Testis (tissue), 3 donors: ENCODE measurements around the gene RPL22. TPM values are rescaled to one million over a fixed set of nuclear protein-coding genes. Genes with fewer than 3 reads are reported as not detected.

Experiments used
- DNase-seq: peaks from one replicate; pipeline ENCODE4 v3.0.0-alpha.2; 2019
- H3K27ac ChIP-seq, 2 donors: fragments of 200-600 bp; sonication (generic); one replicate each; pipeline ENCODE4 v1.5.1; 2019
- H3K27me3 ChIP-seq: fragments of 200-600 bp; sonication (generic); one replicate; pipeline ENCODE4 v1.5.1; 2019
- H3K36me3 ChIP-seq: fragments of 200-600 bp; sonication (generic); one replicate; pipeline ENCODE4 v1.5.1; 2017; ENCODE audit warnings: low read depth; ENCODE audit errors: missing control alignments
- H3K4me1 ChIP-seq: fragments of 200-600 bp; sonication (generic); one replicate; pipeline ENCODE4 v1.5.1; 2019
- H3K4me3 ChIP-seq, 2 donors: fragments of 200-600 bp; sonication (generic); one replicate each; pipeline ENCODE4 v1.5.1; 2017 to 2019
- H3K9me3 ChIP-seq: fragments of 200-600 bp; sonication (generic); one replicate; pipeline ENCODE4 v1.5.1; 2017
- CTCF ChIP-seq, 3 experiments: fragments of 450-650 bp in 2 of 3; fragments of 200-600 bp in 1 of 3; sonication (generic) in 1 of 3; IDR thresholded peaks; one replicate each; pipeline ENCODE4 v1.5.1; 2016 to 2019; ENCODE audit warnings: antibody characterized with exemption in 3 of 3, mild to moderate bottlenecking in 2 of 3, moderate library complexity in 1 of 3
- POLR2A ChIP-seq: fragments of 450-650 bp; IDR thresholded peaks from one replicate; pipeline ENCODE4 v1.6.1; 2017; ENCODE audit warnings: antibody characterized with exemption, mild to moderate bottlenecking, moderate library complexity
- WGBS, 2 donors: methylation state at CpG; one replicate each; pipeline ENCODE4 v1.1.5; 2018; 5-methylcytosine and 5-hydroxymethylcytosine counted together
- intact Hi-C: fragments of 100-400 bp; cut with DNase I; formaldehyde crosslinking; loops from one replicate; pipeline ENCODE4 v1.15.1; 2023; ENCODE audit warnings: low total_unique reads
- polyA plus RNA-seq: library from polyadenylated mRNA; stranded (reverse); fragments of 350-450 nt; fragmentation: Illumina TruSeq; extraction: RNeasy Lipid Tissue Mini Kit (QIAGEN cat#74804); gene quantifications from one replicate; pipeline ENCODE4 v1.2.3, GENCODE V29; 2014; ENCODE audit warnings: low read depth, low replicate concordance; ENCODE audit not compliant: insufficient read depth
- total RNA-seq, 2 donors: library from RNA; depleted of rRNA; stranded (reverse); fragments of >200 nt; gene quantifications; one replicate each; pipeline ENCODE4 v1.2.3, GENCODE V29; 2016

The RPL22 gene
- total and polyA plus RNA-seq, 3 donors from 2014 or later: 95.1 to 319 (median 99.9) TPM

- peak in 1 of 3 experiments; percentile 10 for TF ChIP-seq CTCF (IDR thresholded peaks at IDR 0.05)
- no peak for TF ChIP-seq POLR2A
- whole genome bisulfite sequencing, 2 donors: 45 to 72% methylated on average over 5 to 10 of the region's 10 CpGs
- Histone ChIP-seq H3K9me3 (no peaks in the 10 kb centered on the region), H3K4me1 (no peaks in the 10 kb centered on the region), H3K36me3 (no peaks in the 10 kb centered on the region), H3K4me3 (no peak overlapping the region), H3K27ac (no peak overlapping the region), H3K27me3 (no peaks in the 10 kb centered on the region)
- intact Hi-C loops: no loop called here
- no peak for DNase-seq
These were observed 27.8 kb downstream of the RPL22 start for GRCh38 chr1:6171548-6172124.

DNA sequence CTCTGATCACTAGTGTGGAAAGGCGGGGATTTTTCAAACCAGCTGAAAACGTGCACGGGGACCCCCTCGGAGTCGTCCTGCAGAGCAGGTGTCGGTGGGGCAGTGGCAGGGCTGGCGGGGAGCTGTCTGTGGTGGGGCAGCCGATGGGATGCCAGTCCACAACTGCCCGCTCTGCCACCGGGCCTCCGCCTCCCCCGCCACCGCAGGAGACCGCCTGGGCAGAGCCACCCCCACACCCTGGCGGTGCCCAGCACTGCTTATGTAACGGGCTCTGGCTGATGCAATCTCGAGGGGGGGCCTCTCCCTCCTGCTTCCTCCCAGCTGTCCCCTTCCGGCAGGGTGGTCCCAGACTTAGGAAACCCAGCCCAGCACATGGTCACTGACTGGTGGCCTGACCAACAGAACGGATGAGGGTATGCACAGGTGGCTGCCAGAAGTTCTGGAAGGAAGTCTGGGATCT is 28.6 kb downstream of the RPL22 start:
- no peak for TF ChIP-seq POLR2A
- intact Hi-C loops: no loop called here
- no peak for DNase-seq
- H3K9me3 ChIP-seq: no peaks in the 10 kb centered on the region
- H3K4me1 ChIP-seq: no peaks in the 10 kb centered on the region
- no peaks in the 10 kb centered on the region for H3K36me3 ChIP-seq
- H3K27me3 ChIP-seq: no peaks in the 10 kb centered on the region
- H3K4me3 ChIP-seq: no peak overlapping the region
- no peak overlapping the region for H3K27ac ChIP-seq
- 82 to 84% methylated on average over 11 to 19 of the region's 19 CpGs for WGBS, 2 donors

- Histone ChIP-seq H3K4me1 (no peaks in the 10 kb centered on the region), H3K27me3 (no peaks in the 10 kb centered on the region), H3K27ac (no peak overlapping the region), H3K36me3 (no peaks in the 10 kb centered on the region), H3K4me3 (no peak overlapping the region), H3K9me3 (no peaks in the 10 kb centered on the region)
- intact Hi-C loops: no loop called here
- no peak for DNase-seq
- TF ChIP-seq POLR2A (no peak), CTCF (IDR thresholded peaks at IDR 0.05) (no peak)
- 76 to 88% methylated on average over 14 to 16 of the region's 16 CpGs for WGBS, 2 donors
These were observed 29.2 kb downstream of the RPL22 start for GRCh38 chr1:6170116-6170741.

DNA sequence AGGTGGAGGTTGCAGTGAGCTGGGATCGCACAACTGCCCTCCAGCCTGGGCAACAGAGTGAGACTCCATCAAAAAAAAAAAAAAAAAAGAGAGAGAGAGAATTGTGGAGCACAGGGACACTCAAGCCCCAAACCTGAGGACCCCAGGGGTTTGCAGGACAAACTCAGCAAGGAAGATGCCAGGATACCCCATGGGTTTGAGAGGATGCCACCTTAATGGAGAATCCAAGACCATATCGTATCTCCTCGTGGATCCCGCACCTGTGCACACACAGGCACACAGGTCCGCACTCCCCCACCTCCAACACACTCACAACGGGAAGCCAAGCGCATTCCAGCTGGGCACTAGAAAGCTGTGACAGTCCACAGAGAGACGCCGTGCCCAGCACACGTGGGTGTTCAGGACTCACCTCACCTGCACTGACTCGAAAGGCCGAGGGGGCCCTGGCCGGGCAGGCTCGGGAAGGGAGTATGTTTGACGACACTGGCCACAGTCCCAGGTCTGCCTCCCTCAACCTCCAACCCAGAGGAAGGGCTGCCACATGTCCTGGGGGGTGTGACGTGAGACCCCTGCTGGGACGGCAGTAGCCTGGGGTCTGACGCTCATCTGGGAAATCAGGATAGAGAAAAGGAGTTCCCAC is 30.3 kb downstream of the RPL22 start:
- intact Hi-C loops: no loop called here
- no peak overlapping the region for H3K27ac ChIP-seq
- no peaks in the 10 kb centered on the region for H3K36me3 ChIP-seq
- WGBS, 2 donors: 71 to 79% methylated on average over 14 to 18 of the region's 18 CpGs
- TF ChIP-seq POLR2A: no peak
- TF ChIP-seq CTCF (IDR thresholded peaks at IDR 0.05): no peak
- DNase-seq: no peak
- H3K4me3 ChIP-seq: no peak overlapping the region
- no peaks in the 10 kb centered on the region for H3K9me3 ChIP-seq
- no peaks in the 10 kb centered on the region for H3K4me1 ChIP-seq
- H3K27me3 ChIP-seq: no peaks in the 10 kb centered on the region

DNA sequence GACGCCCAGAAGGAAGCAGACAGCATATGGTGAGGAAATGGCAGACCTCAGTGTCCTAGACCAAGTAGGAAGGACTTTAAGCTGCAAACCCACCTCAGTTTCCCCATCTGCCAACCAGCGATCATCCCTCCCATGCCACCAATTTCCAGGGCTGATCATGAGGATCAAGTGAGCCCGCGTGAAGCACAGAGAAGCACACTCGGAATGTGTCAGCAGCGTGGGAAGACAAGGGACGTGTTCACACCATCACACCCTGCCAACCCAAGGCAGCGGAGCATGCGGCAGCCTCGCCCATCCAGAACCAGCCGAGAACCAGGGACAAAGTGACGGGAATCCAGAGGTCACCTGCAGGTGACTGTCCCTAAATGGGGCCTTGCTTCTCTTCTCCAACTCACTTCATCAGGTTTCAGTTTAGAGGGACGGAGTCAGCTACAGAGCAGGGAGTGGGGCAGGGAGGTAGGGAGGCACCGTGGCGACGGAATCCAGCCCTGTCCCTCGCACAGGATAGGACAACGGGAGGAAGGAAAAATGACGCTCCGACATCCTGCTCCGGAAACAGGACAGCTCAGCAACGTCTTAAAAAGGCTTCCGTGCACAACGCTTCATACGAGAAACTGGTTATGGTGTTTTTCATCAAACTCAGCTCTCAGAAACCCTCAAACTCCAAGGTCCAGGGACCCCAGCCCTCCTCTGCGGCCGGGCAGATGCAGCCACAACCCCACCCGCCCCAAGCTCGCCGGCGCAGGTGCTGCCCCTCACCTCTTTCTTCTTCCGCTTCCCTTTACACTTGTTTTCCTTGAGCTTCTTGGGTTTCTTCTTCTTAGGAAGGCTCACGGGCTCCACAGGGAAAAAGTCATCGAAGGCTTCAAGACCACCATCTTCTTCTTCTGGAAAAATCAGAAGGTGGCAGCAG is 31.7 kb downstream of the RPL22 start:
- no peaks in the 10 kb centered on the region for H3K27me3 ChIP-seq
- H3K4me3 ChIP-seq: no peak overlapping the region
- DNase-seq: no peak
- intact Hi-C loops: no loop called here
- no peaks in the 10 kb centered on the region for H3K36me3 ChIP-seq
- H3K4me1 ChIP-seq: no peaks in the 10 kb centered on the region
- TF ChIP-seq CTCF (IDR thresholded peaks at IDR 0.05): no peak
- no peak for TF ChIP-seq POLR2A
- H3K9me3 ChIP-seq: no peaks in the 10 kb centered on the region
- no peak overlapping the region for H3K27ac ChIP-seq
- WGBS, 2 donors: 86 to 89% methylated on average over 34 of the region's 34 CpGs
